ENCODE data around the gene PDCL2.

PDCL2 gene

GRCh38 chr4:55534306-55534705, 57.7 kb downstream of the PDCL2 start:
- DNase-seq, result no peak

GRCh38 chr4:55530691-55531090, 61.4 kb downstream of the PDCL2 start:
- DNase-seq, result no peak

- no peak for DNase-seq
Measured at GRCh38 chr4:55530167-55530566, 61.9 kb downstream of the PDCL2 start.

DNA sequence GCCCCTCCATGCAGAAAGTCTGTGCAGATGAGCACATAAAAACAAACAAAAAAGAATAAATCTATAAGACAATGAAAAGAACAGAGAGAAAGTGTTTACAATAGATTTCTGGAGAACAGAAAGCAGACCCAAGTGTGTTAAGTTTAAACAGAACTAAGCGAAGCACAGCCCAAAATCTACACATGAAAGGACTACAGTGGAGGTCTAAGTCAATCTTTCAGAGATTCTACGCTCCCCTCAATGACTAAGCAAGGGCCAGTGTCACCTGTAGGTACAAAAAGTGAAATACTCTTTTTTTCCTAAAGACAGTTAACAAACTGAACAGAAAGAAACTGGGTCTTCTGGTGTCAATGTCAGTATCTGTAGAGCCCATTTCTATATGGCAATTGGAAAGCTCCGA, 63.6 kb downstream of the PDCL2 start:
- no peak for DNase-seq

GRCh38 chr4:55524844-55525571, 67.0 kb downstream of the PDCL2 start:
- no peak for DNase-seq

- DNase-seq, result no peak
Measured at GRCh38 chr4:55518442-55518841, 73.6 kb downstream of the PDCL2 start.

DNA sequence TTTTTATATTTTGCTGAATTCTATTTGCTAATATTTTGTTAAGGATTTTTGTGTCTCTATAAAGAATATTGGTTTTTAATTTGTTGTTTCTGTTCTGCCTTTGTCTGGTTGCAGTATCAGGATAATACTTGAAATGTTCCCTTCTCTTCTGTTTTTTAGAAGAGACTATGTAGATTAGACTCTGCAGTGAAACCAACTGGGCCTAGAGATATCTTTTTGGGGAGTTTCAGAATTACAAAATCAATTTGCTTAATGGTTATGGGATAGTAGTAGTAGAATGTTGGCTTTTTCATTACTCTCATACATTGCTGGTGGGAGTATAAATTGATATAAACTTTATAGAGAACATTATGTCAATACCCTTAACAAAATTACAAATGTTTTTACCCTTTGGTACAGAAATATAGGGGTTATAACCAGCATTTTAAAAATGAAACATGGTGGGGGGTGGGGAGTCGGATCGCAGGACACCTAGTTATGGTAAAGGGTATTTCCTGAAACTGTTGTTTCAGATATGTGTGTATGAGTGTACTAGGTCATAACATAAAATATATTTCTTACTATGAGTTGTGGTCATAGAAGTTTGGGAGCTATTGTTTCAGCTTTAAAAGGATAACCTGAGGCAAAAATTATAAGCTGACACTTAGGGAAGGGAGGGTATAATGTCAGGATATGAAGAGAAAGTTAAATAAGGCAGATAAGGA, 74.4 kb downstream of the PDCL2 start:
- peak in 1 of 5 experiments; percentile 18 for DNase-seq

DNA sequence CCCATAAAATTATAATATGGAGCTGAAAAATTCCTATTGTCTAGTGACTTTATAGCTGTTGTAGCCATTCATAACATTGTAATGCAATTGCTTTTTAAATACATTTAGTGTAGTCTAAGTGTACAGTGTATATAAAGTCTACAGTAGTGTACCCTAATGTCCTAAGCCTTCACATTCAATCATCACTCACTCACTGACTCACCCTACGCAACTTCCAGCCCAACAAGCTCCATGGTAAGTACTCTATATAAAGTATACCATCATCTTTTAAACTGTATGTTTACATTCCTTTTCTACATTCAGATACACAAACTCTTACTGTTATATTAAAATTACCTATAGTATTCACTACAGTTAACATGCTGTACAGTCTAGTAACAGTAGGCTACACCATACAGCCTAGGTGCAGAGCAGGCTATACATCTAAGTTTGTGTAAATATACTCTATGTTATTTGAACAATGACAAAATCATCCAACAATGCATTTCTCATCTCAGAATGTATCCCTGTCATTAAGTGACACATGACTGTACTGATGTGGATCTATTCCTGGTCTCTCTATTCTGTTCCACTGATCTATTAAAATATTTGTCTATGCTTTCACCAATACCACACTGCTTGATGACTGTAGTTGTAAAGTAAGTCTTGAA, 79.0 kb downstream of the PDCL2 start:
- no peak for DNase-seq

DNA sequence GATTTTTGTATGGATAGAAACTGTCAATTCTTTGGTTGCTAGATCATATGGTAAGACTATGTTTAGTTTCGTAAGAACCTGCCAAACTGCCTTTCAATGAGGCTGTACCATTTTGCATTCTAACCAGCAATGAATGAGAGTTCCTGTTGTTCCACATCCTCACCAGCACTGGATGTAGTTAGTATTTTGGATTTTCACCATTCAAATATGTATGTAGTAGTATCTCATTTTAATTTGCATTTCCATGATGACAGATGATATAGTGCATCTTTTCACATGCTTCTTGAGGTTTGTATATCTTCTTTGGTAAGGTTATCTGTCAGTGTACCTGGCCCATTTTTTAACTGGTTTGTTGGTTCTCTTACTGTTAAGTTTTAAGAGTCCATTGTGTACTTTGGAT, 80.0 kb downstream of the PDCL2 start:
- no peak for DNase-seq

- no peak for DNase-seq
Measured at GRCh38 chr4:55510685-55511084, 81.4 kb downstream of the PDCL2 start.

- no peak for DNase-seq
Measured at GRCh38 chr4:55509266-55509665, 82.8 kb downstream of the PDCL2 start.

DNA sequence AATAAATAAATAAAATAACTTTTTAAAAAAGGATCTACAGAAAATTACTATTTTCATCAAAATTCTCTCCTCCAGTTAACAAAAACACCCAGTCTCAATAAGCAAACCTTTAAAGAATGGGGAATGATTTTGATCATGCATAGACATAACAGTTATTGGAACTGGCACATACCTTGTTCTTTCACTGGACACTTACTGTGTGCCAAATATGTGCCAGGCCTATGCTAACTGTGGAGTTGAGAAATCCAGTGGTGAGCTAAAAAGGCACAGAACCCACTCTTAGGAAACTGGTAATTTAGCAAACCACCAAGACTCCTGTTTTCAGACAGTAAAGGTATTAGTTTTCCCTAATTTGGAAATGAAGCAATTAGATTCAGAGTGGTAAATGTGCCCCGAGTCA, 84.4 kb downstream of the PDCL2 start:
- no peak for DNase-seq

All from T-helper 2 cell (primary cell).